H1 (cell line): ENCODE data around the gene TTC21A. TPM values are rescaled to one million over a fixed set of nuclear protein-coding genes. Genes with fewer than 3 reads are reported as not detected.

ENCODE experiments used
- CTCF ChIA-PET: fragments of 300-600 bp; sonication (Branson Sonifier 250); formaldehyde crosslinking; loops from one replicate; lab custom pipeline; 2021; ENCODE audit not compliant: partially characterized antibody; lab: Charles Lee
- POLR2A ChIA-PET: fragments of 300-600 bp; sonication (Branson Sonifier 250); formaldehyde crosslinking; loops from one replicate; lab custom pipeline; 2021; ENCODE audit warnings: inconsistent platforms; ENCODE audit not compliant: partially characterized antibody; lab: Charles Lee
- DNase-seq, 2 experiments: peaks; one replicate each; pipeline versions ENCODE4 v3.0.0 to v3.0.0-alpha.2; 2010 to 2022; ENCODE audit warnings: low spot score in 2 of 2, low read depth in 1 of 2, mixed read lengths in 1 of 2
- FAIRE-seq: peaks from 2 replicates; lab custom pipeline; 2011; peaks lifted over from hg19 to GRCh38; lab: Jason Lieb, UNC
- H2AFZ ChIP-seq: 2 replicates; pipeline ENCODE4 v1.8.1; 2012; ENCODE audit warnings: low read length, inconsistent platforms
- H2AK5ac ChIP-seq: 2 replicates; pipeline ENCODE4 v1.6.1; 2013; ENCODE audit warnings: low read depth, low read length
- H2BK120ac ChIP-seq: replicated peaks from 2 replicates; pipeline ENCODE3; 2013; ENCODE audit warnings: low read depth, low read length, inconsistent platforms
- H2BK12ac ChIP-seq: 2 replicates; pipeline ENCODE4 v1.6.1; 2013; ENCODE audit warnings: low read depth, low read length
- H2BK15ac ChIP-seq: 2 replicates; pipeline ENCODE4 v1.6.1; 2013; ENCODE audit warnings: low read length
- H2BK20ac ChIP-seq: 2 replicates; pipeline ENCODE4 v1.6.1; 2013; ENCODE audit warnings: low read length
- H2BK5ac ChIP-seq: 2 replicates; pipeline ENCODE4 v1.6.1; 2013; ENCODE audit warnings: low read depth, low read length
- H3K14ac ChIP-seq: 2 replicates; pipeline ENCODE4 v1.6.1; 2013; ENCODE audit warnings: inconsistent platforms; ENCODE audit not compliant: insufficient read length
- H3K18ac ChIP-seq: 2 replicates; pipeline ENCODE4 v1.6.1; 2013; ENCODE audit warnings: low read length; ENCODE audit errors: extremely low read depth
- H3K23ac ChIP-seq: 2 replicates; pipeline ENCODE4 v1.6.1; 2013; ENCODE audit warnings: inconsistent platforms; ENCODE audit not compliant: insufficient read length
- H3K23me2 ChIP-seq: 2 replicates; pipeline ENCODE4 v1.6.1; 2013; ENCODE audit warnings: low read depth, low read length
- H3K27ac ChIP-seq: 2 replicates; pipeline ENCODE4 v1.6.1; 2011; ENCODE audit warnings: low read depth, low read length, inconsistent platforms
- H3K27me3 ChIP-seq, 4 experiments: replicated peaks in 1 of 4; 1 replicate in 1 of 4; 2 replicates in 3 of 4; pipeline versions ENCODE4 v1.6.1 to v1.8.1; 2011 to 2013; ENCODE audit warnings: low read length in 3 of 4, mild to moderate bottlenecking in 3 of 4, inconsistent platforms in 2 of 4, mixed read lengths in 2 of 4, moderate library complexity in 1 of 4; ENCODE audit not compliant: control insufficient read depth in 3 of 4, insufficient read depth in 3 of 4; ENCODE audit errors: extremely low read depth in 1 of 4
- H3K36me3 ChIP-seq, 4 experiments: 2 replicates each; pipeline versions ENCODE4 v1.6.1 to v1.8.1; 2011 to 2013; ENCODE audit warnings: mild to moderate bottlenecking in 4 of 4, low read length in 3 of 4, moderate library complexity in 2 of 4, control low read depth in 1 of 4, inconsistent platforms in 1 of 4; ENCODE audit not compliant: insufficient read depth in 4 of 4, control insufficient read depth in 2 of 4
- H3K4ac ChIP-seq: replicated peaks from 2 replicates; pipeline ENCODE3; 2013; ENCODE audit warnings: low read length, low read depth, mixed read lengths, inconsistent platforms; ENCODE audit not compliant: insufficient read length
- H3K4me1 ChIP-seq, 4 experiments: replicated peaks in 1 of 4; 1 replicate in 1 of 4; 2 replicates in 3 of 4; pipeline versions ENCODE4 v1.6.1 to v1.8.1; 2011 to 2013; ENCODE audit warnings: low read length in 3 of 4, inconsistent platforms in 2 of 4, mixed read lengths in 1 of 4; ENCODE audit not compliant: insufficient read depth in 4 of 4, control insufficient read depth in 3 of 4
- H3K4me2 ChIP-seq, 2 experiments: 2 replicates each; pipeline versions ENCODE4 v1.6.1 to v1.8.1; 2011 to 2013; ENCODE audit warnings: low read depth in 2 of 2, low read length in 2 of 2, control low read depth in 1 of 2, inconsistent platforms in 1 of 2, mild to moderate bottlenecking in 1 of 2; ENCODE audit not compliant: insufficient read depth in 1 of 2
- H3K4me3 ChIP-seq, 4 experiments: fragments of 200-600, 300-600 bp in 1 of 4; sonication (generic), shearing (Covaris generic), sonication (Bioruptor Twin) in 1 of 4; 2 replicates each; pipeline versions ENCODE4 v1.5.1 to v1.8.1; 2011 to 2016; ENCODE audit warnings: low read length in 4 of 4, low read depth in 3 of 4, control low read depth in 2 of 4, inconsistent platforms in 2 of 4, mild to moderate bottlenecking in 2 of 4, mixed read lengths in 1 of 4, moderate library complexity in 1 of 4; ENCODE audit not compliant: insufficient read depth in 2 of 4; ENCODE audit errors: extremely low read depth in 1 of 4
- H3K56ac ChIP-seq: replicated peaks from 2 replicates; pipeline ENCODE3; 2013; ENCODE audit warnings: low read depth, mild to moderate bottlenecking, mixed read lengths, low read length, inconsistent platforms; ENCODE audit not compliant: insufficient read length
- H3K79me1 ChIP-seq: 2 replicates; pipeline ENCODE4 v1.6.1; 2013; ENCODE audit warnings: low read depth, low read length, control low read depth
- H3K79me2 ChIP-seq, 2 experiments: 2 replicates each; pipeline versions ENCODE4 v1.6.1 to v1.8.1; 2012 to 2013; ENCODE audit warnings: low read length in 2 of 2, mild to moderate bottlenecking in 2 of 2, inconsistent platforms in 1 of 2; ENCODE audit not compliant: insufficient read depth in 2 of 2, control insufficient read depth in 1 of 2
- H3K9ac ChIP-seq, 4 experiments: replicated peaks in 1 of 4; 1 replicate in 1 of 4; 2 replicates in 3 of 4; pipeline versions ENCODE4 v1.6.1 to v1.8.1; 2011 to 2013; ENCODE audit warnings: low read depth in 3 of 4, low read length in 3 of 4, control low read depth in 2 of 4, mild to moderate bottlenecking in 2 of 4, moderate library complexity in 2 of 4, inconsistent platforms in 1 of 4; ENCODE audit errors: extremely low read depth in 1 of 4
- H3K9me3 ChIP-seq, 2 experiments: 2 replicates each; pipeline versions ENCODE4 v1.6.1 to v1.8.1; 2012 to 2013; ENCODE audit warnings: mild to moderate bottlenecking in 2 of 2, moderate library complexity in 2 of 2, control low read depth in 1 of 2, inconsistent platforms in 1 of 2, low read depth in 1 of 2, low read length in 1 of 2, mixed read lengths in 1 of 2; ENCODE audit not compliant: insufficient read depth in 2 of 2
- H4K20me1 ChIP-seq, 2 experiments: replicated peaks in 1 of 2; 2 replicates each; pipeline versions ENCODE3 to v1.8.1; 2011 to 2013; ENCODE audit warnings: inconsistent platforms in 2 of 2, low read length in 2 of 2, mild to moderate bottlenecking in 1 of 2; ENCODE audit not compliant: insufficient read depth in 2 of 2, control insufficient read depth in 1 of 2
- H4K5ac ChIP-seq: 2 replicates; pipeline ENCODE4 v1.6.1; 2013; ENCODE audit warnings: low read length, low read depth, mixed read lengths, inconsistent platforms; ENCODE audit not compliant: insufficient read length
- H4K8ac ChIP-seq: 2 replicates; pipeline ENCODE4 v1.8.0; 2013; ENCODE audit warnings: mild to moderate bottlenecking, moderate library complexity, low read length, inconsistent platforms; ENCODE audit not compliant: insufficient read depth; ENCODE audit errors: extremely low read depth
- H4K91ac ChIP-seq: replicated peaks from 2 replicates; pipeline ENCODE3; 2013; ENCODE audit warnings: low read length, mixed read lengths, inconsistent platforms; ENCODE audit not compliant: insufficient read length
- BRCA1 ChIP-seq: IDR thresholded peaks from 2 replicates; pipeline ENCODE4 v1.6.1; 2012; ENCODE audit warnings: low read depth, low read length, improper control_type of control experiment
- CBX8 ChIP-seq: fragments of 300-800, 300-1000 bp; sonication (generic); IDR thresholded peaks from 2 replicates; pipeline ENCODE4 v1.7.1; 2016; ENCODE audit warnings: low read depth, low read length, borderline replicate concordance
- GABPA ChIP-seq: IDR thresholded peaks from 2 replicates; pipeline ENCODE4 v1.6.1; 2011; ENCODE audit warnings: mild to moderate bottlenecking, low read length, moderate library complexity, borderline replicate concordance; ENCODE audit not compliant: insufficient read depth
- ZNF274 ChIP-seq: IDR thresholded peaks from 2 replicates; pipeline ENCODE4 v1.7.0; 2012; ENCODE audit warnings: low read length, borderline replicate concordance; ENCODE audit errors: extremely low read depth
- WGBS, 2 experiments: shearing (Covaris generic) in 1 of 2; methylation state at CpG; one replicate each; pipeline versions ENCODE4 v1.1.6 to v1.1.7; 2013 to 2015; ENCODE audit warnings: low lambda C conversion rate in 2 of 2, mixed read lengths in 2 of 2, inconsistent platforms in 1 of 2, low coverage in 1 of 2, missing lambda C conversion rate in 1 of 2; ENCODE audit not compliant: insufficient replicate concordance in 2 of 2, insufficient coverage in 1 of 2, insufficient read length in 1 of 2; ENCODE audit errors: extremely low coverage in 1 of 2, missing lambda C conversion rate in 1 of 2; 5-methylcytosine and 5-hydroxymethylcytosine counted together
- polyA plus RNA-seq, 7 experiments: library from polyadenylated mRNA; depleted of rRNA in 3 of 7; stranded (reverse) in 5 of 7; unstranded in 2 of 7; fragments of >200 nt in 5 of 7; fragments of 200-250 nt in 2 of 7; gene quantifications; 1 replicate in 5 of 7; 2 replicates in 1 of 7; 4 replicates in 1 of 7; pipeline versions ENCODE4 v1.2.1 to v1.2.3, GENCODE V29; 2011 to 2013; ENCODE audit warnings: missing spikeins in 2 of 7, mixed read lengths in 2 of 7
- total RNA-seq: library from RNA; stranded (reverse); fragmentation: NEBNext Ultra II Directional; extraction: Animal tissue kit (Norgen Biotek cat#: 25700); gene quantifications from 2 replicates; pipeline ENCODE4 v1.2.1, GENCODE V29; 2021

The TTC21A gene
- total and polyA plus RNA-seq, 2 of the 8 experiments (the other 6 are each of a cell fraction or from before 2014, with no cell fraction given): 2.3 to 2.8 TPM

DNA sequence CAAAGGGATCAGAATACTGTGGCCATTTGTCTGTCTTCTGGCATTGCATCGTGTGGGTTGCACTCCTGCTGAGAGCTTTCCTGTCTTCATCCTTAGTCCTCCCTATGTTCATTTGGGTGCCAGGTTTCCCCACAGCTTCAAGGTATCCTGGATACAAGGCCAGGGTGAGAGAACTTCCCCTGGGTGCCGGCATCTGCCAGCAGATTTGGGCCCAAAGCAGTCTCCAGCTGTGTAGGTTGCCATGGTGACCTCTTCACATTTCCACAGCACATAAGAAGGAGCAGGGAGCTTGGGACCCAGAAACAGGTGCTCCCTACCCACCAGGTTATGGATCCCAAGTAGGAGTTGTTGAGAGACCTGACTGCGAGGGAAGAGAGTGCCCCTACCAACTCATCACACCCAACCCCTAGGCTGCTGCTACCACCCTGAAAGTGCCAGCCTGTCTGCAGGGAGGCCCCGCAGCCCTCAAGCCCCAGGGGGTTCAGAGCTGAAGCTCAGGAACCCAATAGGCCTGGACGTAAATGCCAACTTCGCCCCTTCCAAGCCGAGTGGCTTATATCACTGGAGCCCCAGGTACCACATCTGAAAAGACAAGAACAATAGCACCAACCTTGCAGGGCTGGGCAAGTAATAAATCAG, 19.9 kb downstream of the TTC21A start:
- POLR2A ChIA-PET: interaction anchor here (1.2 to 3.1 kb wide), 7 partner anchors 9 to 135 kb away, joined by 3 to 13 read pairs (median 5); no protein-coding TSS in a partner anchor
- TF ChIP-seq GABPA (no peak), CBX8 (no peak), ZNF274 (no peak), BRCA1 (no peak)

More for the DNA sequence above, 19.9 kb downstream of the TTC21A start:
- no peak overlapping the region for H2BK12ac ChIP-seq
- no peaks in the 10 kb centered on the region for H3K36me3 ChIP-seq
- H3K9ac ChIP-seq: no peak overlapping the region
- no peak overlapping the region for H3K27ac ChIP-seq
- H3K23ac ChIP-seq: no peak overlapping the region
- WGBS, 2 experiments: 84% methylated on average over 7 of the region's 7 CpGs; no CpG with 5 or more reads in 1 of the 2 experiments
- H4K91ac ChIP-seq: no peak overlapping the region
- no peak overlapping the region for H2BK120ac ChIP-seq
- CTCF ChIA-PET: interaction anchor here (0.7 to 20.0 kb wide), 33 partner anchors 9 to 251 kb away, joined by 3 to 496 read pairs (median 6); partner anchors contain the start of genes CX3CR1, GORASP1, TTC21A and XIRP1
- H2BK20ac ChIP-seq: no peak overlapping the region
- H2AK5ac ChIP-seq: no peak overlapping the region
- no peaks in the 10 kb centered on the region for H3K79me2 ChIP-seq
- no peak overlapping the region for H2BK15ac ChIP-seq
- no peaks in the 10 kb centered on the region for H3K79me1 ChIP-seq
- H3K18ac ChIP-seq: no peak overlapping the region
- H3K4ac ChIP-seq: no peak overlapping the region
- H2BK5ac ChIP-seq: no peak overlapping the region
- no peaks in the 10 kb centered on the region for H3K27me3 ChIP-seq
- 0 out of 7 replicates have a peak, but pooled peaks cover 0 to 3% (median 0%) of the 10 kb centered on the region in 4 experiments for H3K4me1 ChIP-seq
- H3K4me2 ChIP-seq: no peak overlapping the region
- DNase-seq: no peak
- H3K4me3 ChIP-seq: no peak overlapping the region
- H4K5ac ChIP-seq: no peak overlapping the region
- H2AFZ ChIP-seq: no peak overlapping the region
- H4K8ac ChIP-seq: no peak overlapping the region
- H3K9me3 ChIP-seq: no peaks in the 10 kb centered on the region
- H3K56ac ChIP-seq: no peak overlapping the region
- no peaks in the 10 kb centered on the region for H3K23me2 ChIP-seq
- no peak for FAIRE-seq
- H3K14ac ChIP-seq: no peak overlapping the region
- no peaks in the 10 kb centered on the region for H4K20me1 ChIP-seq
